ENCODE data around the gene CAMTA1.

- no peak for TF ChIP-seq CTCF (IDR thresholded peaks at IDR 0.05)
- TF ChIP-seq POLR2A (IDR thresholded peaks at IDR 0.05), result no peak
- no peak for TF ChIP-seq POLR2AphosphoS5 (IDR thresholded peaks at IDR 0.05)
Observed at GRCh38 chr1:7640350-7640749, 855.1 kb downstream of the CAMTA1 start.

All from prostate gland (tissue), 2 donors.